Common myeloid progenitor, CD34-positive (primary cell): ENCODE results near the gene CIAO3.
"Not testable (repeated sequence)": the region's sequence is repeated elsewhere in the genome, so short reads cannot be mapped to it uniquely, and the experiment has no call there.

Experiments
- CTCF ChIA-PET: fragments of 350-600 bp; sonication (Branson Sonifier 250); formaldehyde crosslinking; loops from one replicate; lab custom pipeline; 2021; ENCODE audit warnings: antibody characterized with exemption; lab: Charles Lee
- POLR2A ChIA-PET: fragments of 350-600 bp; sonication (Branson Sonifier 250); formaldehyde crosslinking; loops from one replicate; lab custom pipeline; 2021; ENCODE audit warnings: antibody characterized with exemption; lab: Charles Lee
- DNase-seq, 3 donors: peaks; one replicate each; pipeline versions ENCODE4 v3.0.0 to v3.0.0-alpha.2; 2013
- H3K27ac ChIP-seq, 2 experiments: 1 replicate in 1 of 2; 2 replicates in 1 of 2; pipeline ENCODE4 v1.7.0; 2013; ENCODE audit warnings: inconsistent platforms in 2 of 2, low read length in 2 of 2, mild to moderate bottlenecking in 2 of 2, low read depth in 1 of 2, moderate library complexity in 1 of 2; ENCODE audit not compliant: severe bottlenecking in 2 of 2, insufficient read depth in 1 of 2, poor library complexity in 1 of 2
- H3K27me3 ChIP-seq, 5 experiments: replicated peaks in 2 of 5; 1 replicate in 3 of 5; 2 replicates in 2 of 5; pipeline versions ENCODE4 v1.6.1 to v1.7.0; 2013; ENCODE audit warnings: low read length in 4 of 5, mild to moderate bottlenecking in 2 of 5, moderate library complexity in 2 of 5, inconsistent platforms in 1 of 5; ENCODE audit not compliant: insufficient read depth in 5 of 5, control insufficient read depth in 4 of 5
- H3K36me3 ChIP-seq, 4 experiments: 1 replicate in 2 of 4; 2 replicates in 2 of 4; pipeline versions ENCODE4 v1.6.1 to v1.7.0; 2013; ENCODE audit warnings: low read length in 3 of 4, control low read depth in 1 of 4, mild to moderate bottlenecking in 1 of 4; ENCODE audit not compliant: control insufficient read depth in 4 of 4, insufficient read depth in 4 of 4
- H3K4me1 ChIP-seq, 4 experiments: 1 replicate in 3 of 4; 2 replicates in 1 of 4; pipeline versions ENCODE4 v1.6.1 to v1.7.1; 2013; ENCODE audit warnings: low read length in 3 of 4, mild to moderate bottlenecking in 3 of 4, control low read depth in 1 of 4, inconsistent platforms in 1 of 4, moderate library complexity in 1 of 4; ENCODE audit not compliant: control insufficient read depth in 4 of 4, insufficient read depth in 4 of 4; ENCODE audit errors: control extremely low read depth in 1 of 4
- H3K4me3 ChIP-seq, 7 experiments: 1 replicate in 4 of 7; 2 replicates in 3 of 7; pipeline versions ENCODE4 v1.5.1 to v1.7.0; 2013; ENCODE audit warnings: mild to moderate bottlenecking in 7 of 7, low read length in 6 of 7, moderate library complexity in 6 of 7, inconsistent platforms in 2 of 7, low read depth in 2 of 7, control low read depth in 1 of 7; ENCODE audit not compliant: insufficient read depth in 4 of 7, control insufficient read depth in 1 of 7; ENCODE audit errors: extremely low read depth in 1 of 7
- H3K9me3 ChIP-seq, 5 experiments: 1 replicate in 4 of 5; 2 replicates in 1 of 5; pipeline versions ENCODE4 v1.6.1 to v1.7.1; 2013; ENCODE audit warnings: low read length in 4 of 5, mild to moderate bottlenecking in 2 of 5, inconsistent platforms in 1 of 5, low read depth in 1 of 5, moderate library complexity in 1 of 5; ENCODE audit not compliant: control insufficient read depth in 4 of 5, insufficient read depth in 2 of 5; ENCODE audit errors: control extremely low read depth in 1 of 5
- WGBS: methylation state at CpG from one replicate; pipeline ENCODE4 v1.1.5; 2013; ENCODE audit not compliant: insufficient coverage; 5-methylcytosine and 5-hydroxymethylcytosine counted together

The CIAO3 gene

DNA sequence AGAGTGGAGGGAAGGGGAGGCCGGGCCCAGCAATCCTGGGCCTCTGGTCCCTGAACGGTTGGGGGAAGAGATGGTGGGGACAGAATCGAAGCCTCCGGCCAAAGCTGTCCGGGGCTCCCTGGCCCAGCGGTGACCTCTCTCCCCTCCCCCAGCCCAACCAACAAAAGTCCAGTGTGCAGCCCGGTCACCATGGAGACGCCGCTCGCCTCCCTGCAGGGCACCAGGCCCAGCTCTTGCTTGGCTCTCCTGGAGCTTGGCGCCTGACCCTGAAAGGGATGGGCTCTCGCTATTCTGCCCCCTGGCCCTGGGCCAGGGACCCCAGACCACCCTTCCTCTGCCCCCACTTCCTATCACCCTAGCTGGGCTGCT, 24.6 kb downstream of the CIAO3 start:
- H3K4me3 ChIP-seq: no peak overlapping the region
- H3K27me3 ChIP-seq: peaks cover 0 to 43% (median 7%) of the 10 kb centered on the region in 5 experiments
- DNase-seq: no peak
- ChIA-PET CTCF (interaction anchor here (0.7 to 3.4 kb wide), 8 partner anchors 10 to 72 kb away, joined by 3 to 17 read pairs (median 6); partner anchors contain the start of genes CCDC78, CHTF18, CIAO3 and RPUSD1), POLR2A (interaction anchor here (1.3 kb wide), 1 partner anchor 10 kb away, joined by 4 read pairs; the partner anchor contains the start of gene CCDC78)
- H3K27ac ChIP-seq: no peak overlapping the region
- H3K9me3 ChIP-seq: no peaks in the 10 kb centered on the region
- H3K36me3 ChIP-seq: no peaks in the 10 kb centered on the region
- H3K4me1 ChIP-seq: peaks cover 0 to 48% (median 44%) of the 10 kb centered on the region in 4 experiments
- 42% methylated on average over 7 of the region's 12 CpGs for WGBS

DNA sequence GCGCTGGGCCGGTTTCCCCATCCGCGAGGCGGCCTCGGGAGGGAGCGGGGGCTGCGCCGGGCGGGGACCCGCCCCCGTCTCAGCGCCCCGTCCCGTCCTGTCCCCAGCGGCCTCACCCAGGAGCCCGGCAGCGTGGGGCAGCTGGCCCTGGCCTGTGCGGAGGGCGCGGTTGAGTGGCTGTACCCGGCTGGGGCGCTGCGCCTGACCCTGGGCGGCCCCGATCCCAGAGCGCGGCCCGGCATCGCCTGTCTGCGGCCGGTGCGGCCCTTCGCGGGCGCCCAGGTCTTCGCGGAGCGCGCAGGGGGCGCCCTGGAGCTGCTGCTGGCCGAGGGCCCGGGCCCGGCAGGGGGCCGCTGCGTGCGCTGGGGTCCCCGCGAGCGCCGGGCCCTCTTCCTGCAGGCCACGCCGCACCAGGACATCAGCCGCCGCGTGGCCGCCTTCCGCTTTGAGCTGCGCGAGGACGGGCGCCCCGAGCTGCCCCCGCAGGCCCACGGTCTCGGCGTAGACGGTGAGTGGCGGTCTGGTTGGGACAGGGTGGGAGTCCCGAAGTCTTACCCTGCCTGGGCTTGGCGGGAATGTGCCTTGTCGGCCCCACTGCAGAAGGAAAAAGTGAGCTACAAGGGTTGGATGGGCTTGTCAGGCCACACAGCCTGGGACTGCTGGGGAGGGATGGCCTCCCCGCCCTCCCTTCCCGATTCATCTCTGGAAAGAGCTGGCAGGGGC, 25.2 kb downstream of the CIAO3 start:
- peaks cover 0 to 48% (median 7%) of the 10 kb centered on the region in 5 experiments for H3K27me3 ChIP-seq
- no peaks in the 10 kb centered on the region for H3K9me3 ChIP-seq
- CTCF ChIA-PET: interaction anchor here (0.7 to 3.4 kb wide), 9 partner anchors 11 to 72 kb away, joined by 3 to 17 read pairs (median 5); partner anchors contain the start of genes CCDC78, CHTF18, CIAO3 and RPUSD1
- peaks cover 0 to 43% (median 39%) of the 10 kb centered on the region in 4 experiments for H3K4me1 ChIP-seq
- POLR2A ChIA-PET: interaction anchor here (0.8 to 1.3 kb wide), 2 partner anchors 10 to 152 kb away, joined by 3 to 4 read pairs; partner anchors contain the start of gene CCDC78
- no peaks in the 10 kb centered on the region for H3K36me3 ChIP-seq
- H3K4me3 ChIP-seq: peak overlapping the region in 6 of 7 experiments; percentile 19 to 66 (median 60)
- WGBS: under 1% methylated on average over 66 of the region's 74 CpGs
- peak in 1 of 3 donors; percentile 31 for DNase-seq
- H3K27ac ChIP-seq: no peak overlapping the region

DNA sequence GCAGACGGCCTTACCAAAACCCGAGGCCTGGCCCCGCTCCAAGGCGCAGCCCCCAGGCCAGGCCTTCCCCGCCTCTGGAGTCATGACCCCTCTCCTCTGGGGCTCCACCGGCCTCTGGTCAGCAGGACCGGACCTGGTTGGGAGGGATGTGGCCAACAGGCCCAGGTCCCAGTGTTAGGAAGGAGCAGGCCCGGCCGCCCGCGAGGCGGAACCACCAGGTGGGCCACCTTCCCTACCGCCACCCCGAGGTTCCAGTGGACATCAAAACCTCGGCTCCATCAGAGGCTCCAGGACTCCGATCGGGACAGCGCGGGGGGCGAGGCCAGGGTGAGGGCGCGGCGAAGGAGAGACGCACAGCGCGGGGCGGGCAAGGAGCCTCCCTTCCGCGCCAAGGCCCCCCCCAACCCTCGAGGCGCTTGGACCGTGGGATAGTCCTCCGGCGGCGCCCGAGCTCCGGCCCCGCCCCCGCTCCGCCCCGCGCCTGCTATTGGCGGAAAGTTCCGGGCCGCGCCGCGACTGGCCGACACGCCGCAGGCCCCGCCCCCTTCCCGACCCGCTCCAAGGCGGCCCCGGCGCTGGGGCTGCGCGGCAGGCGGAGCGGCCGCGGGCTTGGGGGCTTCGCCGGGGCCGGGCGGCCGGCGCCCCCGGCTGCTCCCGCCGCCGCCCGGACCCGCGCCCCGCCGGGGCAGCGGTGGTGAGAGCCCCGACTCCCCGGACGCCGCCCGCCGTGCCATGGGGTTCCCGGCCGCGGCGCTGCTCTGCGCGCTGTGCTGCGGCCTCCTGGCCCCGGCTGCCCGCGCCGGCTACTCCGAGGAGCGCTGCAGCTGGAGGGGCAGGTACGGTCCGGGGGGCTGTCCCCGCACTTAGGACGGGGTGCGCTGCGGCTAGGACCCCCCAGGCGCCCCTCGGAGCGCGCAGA, 26.0 kb downstream of the CIAO3 start, which contains the start of gene METRN:
Gene METRN (plus strand): TSS at position 561 of the 919 bp plus-strand sequence. CDS start 172 bp downstream, at position 733.
- Histone ChIP-seq H3K27ac (no peak within 1 kb of the TSS), H3K36me3 (no peaks in the 10 kb centered on the region)

DNA sequence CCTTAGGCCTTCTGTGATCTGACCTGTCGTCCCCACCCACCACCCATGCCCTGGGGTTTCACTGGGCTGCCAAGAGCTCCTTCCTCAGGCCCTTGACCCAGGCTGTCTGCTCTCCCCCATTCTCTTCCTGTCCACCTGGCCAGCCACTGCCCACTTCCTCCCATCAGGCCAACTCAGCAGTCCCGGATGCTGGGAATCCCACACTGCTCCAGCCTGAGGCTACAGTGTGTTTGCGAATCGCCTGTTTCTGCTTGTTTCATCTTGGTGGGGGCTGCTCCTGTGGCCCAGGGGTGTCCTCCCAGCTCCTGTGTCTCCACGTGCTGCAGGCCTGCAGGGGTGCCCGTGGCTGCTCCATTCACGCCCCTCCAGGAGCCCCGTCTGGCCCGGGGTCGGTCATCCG, 26.7 kb downstream of the CIAO3 start:
- ChIA-PET CTCF (interaction anchor here (1.2 to 5.6 kb wide), 3 partner anchors 11 to 389 kb away, joined by 3 to 104 read pairs (median 4); partner anchors contain the start of genes CHTF18 and RPUSD1), POLR2A (no interaction called here)
- Histone ChIP-seq H3K9me3 (no peaks in the 10 kb centered on the region), H3K4me1 (peaks cover 0 to 28% (median 23%) of the 10 kb centered on the region in 4 experiments), H3K4me3 (no peak overlapping the region), H3K36me3 (no peaks in the 10 kb centered on the region), H3K27ac (no peak overlapping the region), H3K27me3 (peaks cover 0 to 64% (median 15%) of the 10 kb centered on the region in 5 experiments)
- 58% methylated on average over 11 of the region's 11 CpGs for WGBS
- no peak for DNase-seq

More for the DNA sequence above, 26.0 kb downstream of the CIAO3 start, which contains the start of gene METRN:
- peak; percentile 81 to 87 (median 85) for DNase-seq
- ChIA-PET POLR2A (interaction anchor here (0.8 kb wide), 1 partner anchor 152 kb away, joined by 3 read pairs; no protein-coding TSS in a partner anchor), CTCF (interaction anchor here (1.2 to 5.6 kb wide), 8 partner anchors 12 to 388 kb away, joined by 3 to 104 read pairs (median 6); partner anchors contain the start of genes CHTF18 and RPUSD1)
- Histone ChIP-seq H3K4me1 (peaks cover 0 to 35% (median 31%) of the 10 kb centered on the region in 4 experiments), H3K27me3 (peaks cover 0 to 56% (median 9%) of the 10 kb centered on the region in 5 experiments), H3K4me3 (peak within 1 kb of the TSS in 6 of 7 experiments; percentile 19 to 66 (median 60)), H3K9me3 (no peaks in the 10 kb centered on the region)
- WGBS: 6% methylated on average over 74 of the region's 108 CpGs

DNA sequence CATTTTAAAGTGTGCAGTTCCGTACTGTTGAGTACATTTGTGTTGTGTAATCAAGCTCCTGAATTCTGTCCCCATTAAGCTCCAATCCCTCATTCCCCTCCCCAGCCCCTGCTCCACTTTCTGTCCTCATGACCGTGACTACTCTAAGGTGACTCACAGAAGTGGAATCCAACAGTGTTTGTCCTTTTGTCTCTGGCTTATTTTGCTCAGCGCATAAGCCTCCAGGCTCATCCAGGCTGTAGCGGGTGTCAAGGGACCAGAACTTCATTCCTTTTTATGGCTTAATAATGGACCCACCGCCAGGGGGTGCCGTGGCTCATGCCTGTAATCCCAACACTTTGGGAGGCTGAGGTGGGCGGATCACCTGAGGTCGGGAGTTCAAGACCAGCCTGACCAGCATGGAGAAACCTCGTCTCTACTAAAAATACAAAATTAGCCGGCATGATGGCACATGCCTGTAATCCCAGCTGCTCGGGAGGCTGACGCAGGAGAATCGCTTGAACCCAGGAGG, 28.0 kb downstream of the CIAO3 start:
- POLR2A ChIA-PET, H3K36me3 ChIP-seq, H3K4me3 ChIP-seq, H3K27ac ChIP-seq, H3K9me3 ChIP-seq: not testable (repeated sequence)
- CTCF ChIA-PET: interaction anchor here (0.6 to 5.6 kb wide), 18 partner anchors 8 to 390 kb away, joined by 3 to 104 read pairs (median 5); partner anchors contain the start of genes ANTKMT, CCDC78, CHTF18 and CIAO3
- peaks cover 0 to 21% (median 19%) of the 10 kb centered on the region in 4 experiments for H3K4me1 ChIP-seq
- H3K27me3 ChIP-seq: peaks cover 0 to 77% (median 19%) of the 10 kb centered on the region in 5 experiments
- 41% methylated on average over 9 of the region's 13 CpGs for WGBS
- DNase-seq: peak; percentile 52 to 63 (median 59)
